Measurements from ENCODE around the gene CYP2U1. TPM values are rescaled to one million over a fixed set of nuclear protein-coding genes. Genes with fewer than 3 reads are reported as not detected.

CYP2U1 gene
- total RNA-seq, 1 donor from 2014 or later = 11.6 TPM

DNA sequence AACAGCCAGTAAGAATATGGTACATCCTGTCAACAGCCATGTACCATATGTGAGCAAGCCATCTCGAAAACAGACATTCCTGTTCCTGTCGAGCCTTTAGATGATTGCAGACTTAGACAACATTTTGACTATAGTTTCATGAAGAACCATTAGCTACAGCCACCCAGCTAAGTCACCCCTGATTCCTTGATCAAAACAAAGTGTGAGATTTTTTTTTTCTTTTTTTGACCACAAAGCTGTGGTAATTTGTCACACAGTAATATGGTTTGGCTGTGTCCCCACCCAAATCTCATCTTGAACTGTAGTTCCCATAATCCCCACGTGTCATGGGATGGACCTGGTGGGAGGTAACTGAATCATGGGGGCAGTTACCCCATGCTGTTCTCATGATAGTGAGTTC is 43.2 kb downstream of the CYP2U1 start:
- Mint-ChIP-seq H3K9me3 (peaks cover 2% of the 10 kb centered on the region), H3K4me3 (no peak overlapping the region), H3K4me1 (no peaks in the 10 kb centered on the region), H3K27ac (no peak overlapping the region), H3K27me3 (peaks cover 2% of the 10 kb centered on the region), H3K36me3 (ENCODE audit: low read depth) (no peaks in the 10 kb centered on the region)
- DNase-seq = no peak
- intact Hi-C loops (cut with micrococcal nuclease) = no loop called here
- TF ChIP-seq, protein P1, sequence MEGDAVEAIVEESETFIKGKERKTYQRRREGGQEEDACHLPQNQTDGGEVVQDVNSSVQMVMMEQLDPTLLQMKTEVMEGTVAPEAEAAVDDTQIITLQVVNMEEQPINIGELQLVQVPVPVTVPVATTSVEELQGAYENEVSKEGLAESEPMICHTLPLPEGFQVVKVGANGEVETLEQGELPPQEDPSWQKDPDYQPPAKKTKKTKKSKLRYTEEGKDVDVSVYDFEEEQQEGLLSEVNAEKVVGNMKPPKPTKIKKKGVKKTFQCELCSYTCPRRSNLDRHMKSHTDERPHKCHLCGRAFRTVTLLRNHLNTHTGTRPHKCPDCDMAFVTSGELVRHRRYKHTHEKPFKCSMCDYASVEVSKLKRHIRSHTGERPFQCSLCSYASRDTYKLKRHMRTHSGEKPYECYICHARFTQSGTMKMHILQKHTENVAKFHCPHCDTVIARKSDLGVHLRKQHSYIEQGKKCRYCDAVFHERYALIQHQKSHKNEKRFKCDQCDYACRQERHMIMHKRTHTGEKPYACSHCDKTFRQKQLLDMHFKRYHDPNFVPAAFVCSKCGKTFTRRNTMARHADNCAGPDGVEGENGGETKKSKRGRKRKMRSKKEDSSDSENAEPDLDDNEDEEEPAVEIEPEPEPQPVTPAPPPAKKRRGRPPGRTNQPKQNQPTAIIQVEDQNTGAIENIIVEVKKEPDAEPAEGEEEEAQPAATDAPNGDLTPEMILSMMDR (IDR thresholded peaks at IDR 0.05) = no peak
- ATAC-seq (ENCODE audit: low read depth) = no peak
- CTCF ChIA-PET = no interaction called here
- POLR2A ChIA-PET = no interaction called here

DNA sequence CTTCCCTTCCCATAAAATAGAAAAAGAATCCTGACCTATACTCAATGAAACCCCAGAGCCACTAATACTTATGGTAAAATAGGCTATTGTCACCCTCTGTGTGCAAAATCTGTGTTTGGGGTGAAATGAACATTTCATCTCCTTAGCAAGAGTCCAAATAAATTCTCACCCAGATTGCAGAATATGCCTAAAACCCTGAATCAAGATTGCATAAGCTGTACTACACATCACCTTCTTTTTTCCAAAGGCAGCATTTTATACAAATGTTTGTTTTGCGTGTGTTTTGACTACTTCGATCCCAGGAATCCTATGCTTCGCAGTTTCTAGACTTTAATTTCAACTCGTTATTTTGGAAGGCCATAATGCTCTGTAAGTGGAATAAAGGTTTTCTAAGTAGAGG is 46.1 kb downstream of the CYP2U1 start:
- no peaks in the 10 kb centered on the region for H3K36me3 Mint-ChIP-seq (ENCODE audit: low read depth)
- H3K4me3 Mint-ChIP-seq = no peak overlapping the region
- intact Hi-C loops (cut with micrococcal nuclease) = no loop called here
- ATAC-seq (ENCODE audit: low read depth) (no peak), DNase-seq (no peak)
- POLR2A ChIA-PET = no interaction called here
- peaks cover 9% of the 10 kb centered on the region for H3K9me3 Mint-ChIP-seq
- H3K27me3 Mint-ChIP-seq = no peaks in the 10 kb centered on the region
- no peaks in the 10 kb centered on the region for H3K4me1 Mint-ChIP-seq
- TF ChIP-seq, protein P1 (IDR thresholded peaks at IDR 0.05) = no peak
- no peak overlapping the region for H3K27ac Mint-ChIP-seq
- CTCF ChIA-PET = no interaction called here

DNA sequence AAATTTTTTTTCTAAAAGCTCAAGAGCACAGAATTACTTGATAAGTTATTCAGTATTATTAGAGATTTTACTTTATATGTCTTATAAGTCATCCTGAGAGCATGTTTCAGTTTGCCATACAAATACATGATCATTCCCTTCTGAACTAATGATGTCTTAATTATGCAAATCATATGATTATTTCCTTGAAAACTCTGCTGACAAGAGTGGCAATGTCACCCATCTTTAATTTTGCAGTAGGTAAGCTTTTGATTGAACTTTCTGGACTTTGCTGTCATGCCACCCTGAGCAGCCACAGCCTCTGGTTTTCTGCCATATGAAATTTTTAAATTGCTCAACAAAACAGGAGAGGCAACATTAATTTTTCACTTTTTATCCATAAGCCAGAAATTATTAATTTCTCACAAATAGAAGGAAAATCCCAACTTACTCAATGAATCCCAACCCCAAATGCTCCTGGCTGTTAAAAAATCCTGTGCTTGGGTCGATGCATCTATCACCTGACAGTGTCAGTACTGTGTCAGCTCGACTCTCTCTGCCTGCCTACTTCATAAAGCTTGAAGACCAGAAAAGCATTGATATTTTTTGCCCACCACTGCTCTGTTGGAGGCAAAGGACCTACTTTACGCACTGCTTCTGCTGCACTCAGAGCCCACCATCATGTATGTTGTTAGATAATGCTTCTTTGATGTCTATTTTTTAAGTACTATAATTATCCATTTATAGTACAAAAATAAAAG is 46.8 kb downstream of the CYP2U1 start:
- H3K36me3 Mint-ChIP-seq (ENCODE audit: low read depth) = no peaks in the 10 kb centered on the region
- POLR2A ChIA-PET = no interaction called here
- CTCF ChIA-PET = no interaction called here
- ATAC-seq (ENCODE audit: low read depth) (no peak), DNase-seq (no peak)
- no peaks in the 10 kb centered on the region for H3K27me3 Mint-ChIP-seq
- no peak overlapping the region for H3K4me3 Mint-ChIP-seq
- H3K9me3 Mint-ChIP-seq = peaks cover 9% of the 10 kb centered on the region
- no peak overlapping the region for H3K27ac Mint-ChIP-seq
- no peaks in the 10 kb centered on the region for H3K4me1 Mint-ChIP-seq
- TF ChIP-seq, protein P1 (IDR thresholded peaks at IDR 0.05) = no peak
- intact Hi-C loops (cut with micrococcal nuclease) = no loop called here

DNA sequence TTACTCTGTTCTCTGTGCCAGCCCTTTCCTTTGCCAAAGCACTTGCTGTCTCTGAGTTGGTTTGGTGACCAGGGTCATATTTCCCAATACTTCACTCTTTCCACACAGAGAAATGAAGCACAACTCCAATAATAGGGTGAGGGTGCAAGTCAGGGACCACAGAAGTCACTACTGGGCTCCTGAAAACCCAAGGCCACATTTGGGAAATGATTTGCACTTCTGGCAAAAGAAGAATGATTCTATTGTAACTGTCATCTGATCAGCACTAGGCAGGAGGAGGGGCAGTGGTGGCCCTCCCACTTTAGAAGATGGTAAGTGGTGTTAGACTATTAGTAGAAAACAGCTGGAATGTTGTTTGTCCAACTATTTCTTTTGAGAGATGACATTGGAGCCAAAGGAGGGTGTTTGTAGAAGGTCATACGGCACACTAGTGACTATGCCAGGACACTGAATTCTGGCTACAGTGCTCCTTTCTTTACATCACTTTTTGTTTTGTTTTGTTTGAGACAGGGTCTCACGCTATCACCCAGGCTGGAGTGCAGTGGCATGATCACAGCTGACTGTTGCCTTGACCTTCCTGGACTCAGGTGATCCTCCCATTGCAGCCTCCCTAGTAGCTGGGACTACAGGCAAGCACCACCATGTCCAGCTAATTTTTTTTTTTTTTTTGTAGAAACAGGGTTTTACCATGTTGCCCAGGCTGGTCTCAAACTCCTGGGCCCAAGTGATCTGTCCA is 47.5 kb downstream of the CYP2U1 start:
- H3K4me3 Mint-ChIP-seq = no peak overlapping the region
- TF ChIP-seq, protein P1 (IDR thresholded peaks at IDR 0.05) = no peak
- no peak for ATAC-seq (ENCODE audit: low read depth)

More for the DNA sequence above, 47.5 kb downstream of the CYP2U1 start:
- peaks cover 9% of the 10 kb centered on the region for H3K9me3 Mint-ChIP-seq
- POLR2A ChIA-PET = no interaction called here
- CTCF ChIA-PET = no interaction called here
- no peaks in the 10 kb centered on the region for H3K36me3 Mint-ChIP-seq (ENCODE audit: low read depth)
- no peak overlapping the region for H3K27ac Mint-ChIP-seq
- intact Hi-C loops (cut with micrococcal nuclease) = no loop called here
- H3K27me3 Mint-ChIP-seq = no peaks in the 10 kb centered on the region
- H3K4me1 Mint-ChIP-seq = no peaks in the 10 kb centered on the region
- DNase-seq = no peak
